Stomach (tissue), 9 donors: ENCODE data around the gene DDX54. TPM values are rescaled to one million over a fixed set of nuclear protein-coding genes. Genes with fewer than 3 reads are reported as not detected.

ENCODE experiments used
- DNase-seq, 2 donors: peaks; one replicate each; pipeline versions ENCODE4 v3.0.0 to v3.0.0-alpha.2; 2013 to 2019
- H3K27ac ChIP-seq, 5 donors: fragments of 200-600 bp in 4 of 5; sonication (generic) in 4 of 5; one replicate each; pipeline ENCODE4 v1.5.1; 2013 to 2019; ENCODE audit warnings: mild to moderate bottlenecking in 1 of 5, moderate library complexity in 1 of 5
- H3K27me3 ChIP-seq, 3 donors: fragments of 200-600 bp; sonication (generic); one replicate each; pipeline ENCODE4 v1.5.1; 2017 to 2019; ENCODE audit warnings: mixed run types in 1 of 3
- H3K36me3 ChIP-seq, 4 donors: fragments of 200-600 bp; sonication (generic); 1 replicate in 3 of 4; 2 replicates in 1 of 4; pipeline ENCODE4 v1.5.1; 2016 to 2019
- H3K4me1 ChIP-seq, 4 donors: fragments of 200-600 bp; sonication (generic); one replicate each; pipeline ENCODE4 v1.5.1; 2016 to 2019
- H3K4me3 ChIP-seq, 4 donors: fragments of 200-600 bp; sonication (generic) in 3 of 4; one replicate each; pipeline ENCODE4 v1.5.1; 2016 to 2019; ENCODE audit warnings: mild to moderate bottlenecking in 1 of 4
- H3K9me3 ChIP-seq, 4 donors: fragments of 200-600 bp; sonication (generic); one replicate each; pipeline ENCODE4 v1.5.1; 2016 to 2019
- CTCF ChIP-seq, 7 experiments: fragments of 450-650 bp in 4 of 7; fragments of 200-600 bp in 3 of 7; sonication (generic) in 3 of 7; IDR thresholded peaks; one replicate each; pipeline ENCODE4 v1.5.1; 2016 to 2019; ENCODE audit warnings: antibody characterized with exemption in 7 of 7, control low read depth in 2 of 7, mild to moderate bottlenecking in 1 of 7
- EP300 ChIP-seq: sonication (generic); formaldehyde crosslinking; IDR thresholded peaks from one replicate; pipeline ENCODE4 v1.6.1; 2017; ENCODE audit warnings: antibody characterized with exemption
- POLR2A ChIP-seq, 4 donors: fragments of 450-650 bp; IDR thresholded peaks; one replicate each; pipeline ENCODE4 v1.6.1; 2016; ENCODE audit warnings: antibody characterized with exemption in 4 of 4, control low read depth in 2 of 4, mild to moderate bottlenecking in 1 of 4, moderate library complexity in 1 of 4
- POLR2AphosphoS5 ChIP-seq, 3 donors: sonication (generic); formaldehyde crosslinking; IDR thresholded peaks; one replicate each; pipeline ENCODE4 v1.6.1; 2016; ENCODE audit warnings: antibody characterized with exemption in 3 of 3
- WGBS, 5 donors: extraction: QIAGEN DNeasy Blood & Tissue Kit in 3 of 5; methylation state at CpG; one replicate each; pipeline versions ENCODE4 v1.1.5 to v1.1.7; 2013 to 2018; 5-methylcytosine and 5-hydroxymethylcytosine counted together
- intact Hi-C: fragments of 100-400 bp; cut with DNase I; formaldehyde crosslinking; loops from one replicate; pipeline ENCODE4 v1.15.1; 2023; ENCODE audit warnings: low total_unique reads
- polyA plus RNA-seq, 3 donors: library from polyadenylated mRNA; stranded (reverse); fragments of 200-250 nt; gene quantifications; one replicate each; pipeline ENCODE4 v1.2.3, GENCODE V29; 2013
- total RNA-seq, 5 donors: library from RNA; depleted of rRNA; stranded (reverse); fragments of >200 nt; gene quantifications; one replicate each; pipeline versions ENCODE4 v1.1.0 to v1.2.3, GENCODE V29; 2014 to 2016
- donor health status: healthy with polysubstance abuse.
- donor health status: Bipolar disorder and iron deficiency.
- donor health status: healthy.

DDX54 gene
- total and polyA plus RNA-seq, 8 donors = 14.6 to 167 (median 37.9) TPM

- no peak for DNase-seq
- Histone ChIP-seq H3K27me3 (no peaks in the 10 kb centered on the region), H3K27ac (peak overlapping the region in 4 of 5 donors; percentile 28 to 72 (median 50)), H3K4me3 (no peak overlapping the region), H3K36me3 (peaks cover 22 to 54% (median 53%) of the 10 kb centered on the region in 4 donors), H3K4me1 (peaks cover 15 to 86% (median 35%) of the 10 kb centered on the region in 4 donors), H3K9me3 (no peaks in the 10 kb centered on the region)
- 78 to 92% (median 89%) methylated on average over 13 of the region's 13 CpGs for WGBS, 5 donors
- TF ChIP-seq POLR2AphosphoS5 (IDR thresholded peaks at IDR 0.05) (no peak), CTCF (IDR thresholded peaks at IDR 0.05) (no peak), EP300 (no peak), POLR2A (IDR thresholded peaks at IDR 0.05) (no peak)
- intact Hi-C loops = no loop called here
Measured at GRCh38 chr12:113226696-113227568, 41.7 kb upstream of the DDX54 start.

GRCh38 chr12:113224955-113225354 is 39.7 kb upstream of the DDX54 start:
- TF ChIP-seq EP300 (no peak), CTCF (IDR thresholded peaks at IDR 0.05) (no peak), POLR2AphosphoS5 (IDR thresholded peaks at IDR 0.05) (no peak), POLR2A (IDR thresholded peaks at IDR 0.05) (no peak)
- peaks cover 11 to 35% (median 34%) of the 10 kb centered on the region in 4 donors for H3K36me3 ChIP-seq
- H3K27ac ChIP-seq = peak overlapping the region in 2 of 5 donors; percentile 3 to 95
- H3K4me3 ChIP-seq = no peak overlapping the region
- WGBS, 5 donors = 89 to 97% (median 94%) methylated on average over 4 of the region's 4 CpGs
- peaks cover 22 to 81% (median 45%) of the 10 kb centered on the region in 4 donors for H3K4me1 ChIP-seq
- no peaks in the 10 kb centered on the region for H3K27me3 ChIP-seq
- no peaks in the 10 kb centered on the region for H3K9me3 ChIP-seq
- no peak for DNase-seq
- intact Hi-C loops = no loop called here

GRCh38 chr12:113222730-113223531 is 37.7 kb upstream of the DDX54 start:
- peaks cover 22 to 61% (median 33%) of the 10 kb centered on the region in 4 donors for H3K4me1 ChIP-seq
- peaks cover 4 to 15% (median 14%) of the 10 kb centered on the region in 4 donors for H3K36me3 ChIP-seq
- 8 to 12% (median 10%) methylated on average over 11 of the region's 11 CpGs for WGBS, 5 donors
- H3K27me3 ChIP-seq = no peaks in the 10 kb centered on the region
- H3K27ac ChIP-seq = peak overlapping the region; percentile 84 to 95 (median 95)
- H3K9me3 ChIP-seq = no peaks in the 10 kb centered on the region
- peak overlapping the region; percentile 73 to 95 (median 78) for H3K4me3 ChIP-seq
- intact Hi-C loops = no loop called here
- TF ChIP-seq CTCF (IDR thresholded peaks at IDR 0.05) (no peak), POLR2A (IDR thresholded peaks at IDR 0.05) (no peak), EP300 (no peak), POLR2AphosphoS5 (IDR thresholded peaks at IDR 0.05) (peak; percentile 87 to 97 (median 96))
- peak; percentile 74 to 92 for DNase-seq
